CD4-positive, alpha-beta T cell treated with Interleukin-10 for 1 hour (primary cell): ENCODE measurements around the gene RPS18.

Experiments
- DNase-seq: peaks from one replicate; pipeline ENCODE4 v3.0.0-alpha.2; 2020

Gene RPS18

GRCh38 chr6:33292996-33293682, 21.3 kb downstream of the RPS18 start:
- no peak for DNase-seq

DNA sequence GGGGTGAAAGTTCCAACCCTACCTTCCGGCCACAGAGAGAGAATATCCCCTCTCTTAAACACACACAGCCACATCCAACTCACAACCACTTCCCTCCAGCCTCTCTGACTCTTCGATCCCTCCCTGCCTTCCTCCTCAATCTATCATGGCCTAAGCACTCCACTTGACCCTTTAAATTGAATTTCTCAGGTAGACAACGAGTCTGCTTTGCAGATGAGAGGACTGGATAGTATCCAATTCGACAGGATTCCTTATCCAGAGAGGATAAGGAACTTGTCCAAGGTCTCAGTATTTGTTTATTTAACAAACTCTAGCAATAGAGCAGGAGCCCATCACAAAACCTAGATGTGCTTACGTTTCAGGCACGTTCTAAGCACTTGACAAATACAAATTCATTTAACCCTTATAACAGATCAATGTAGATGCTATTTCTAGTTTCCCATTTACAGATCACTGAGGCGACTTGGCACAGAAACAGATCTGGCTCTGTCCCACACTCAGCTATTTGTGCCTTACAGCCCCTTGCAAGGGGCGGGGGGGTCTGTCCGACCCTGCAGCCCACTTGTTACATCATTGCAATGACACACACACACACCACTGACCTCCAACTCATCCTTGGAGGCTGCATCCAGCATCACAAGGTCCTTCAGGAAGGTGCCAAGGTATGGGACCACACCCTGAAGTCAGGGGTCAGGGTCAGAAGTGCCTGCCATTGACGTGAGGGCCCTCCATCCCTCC, 22.4 kb downstream of the RPS18 start:
- DNase-seq: no peak

DNA sequence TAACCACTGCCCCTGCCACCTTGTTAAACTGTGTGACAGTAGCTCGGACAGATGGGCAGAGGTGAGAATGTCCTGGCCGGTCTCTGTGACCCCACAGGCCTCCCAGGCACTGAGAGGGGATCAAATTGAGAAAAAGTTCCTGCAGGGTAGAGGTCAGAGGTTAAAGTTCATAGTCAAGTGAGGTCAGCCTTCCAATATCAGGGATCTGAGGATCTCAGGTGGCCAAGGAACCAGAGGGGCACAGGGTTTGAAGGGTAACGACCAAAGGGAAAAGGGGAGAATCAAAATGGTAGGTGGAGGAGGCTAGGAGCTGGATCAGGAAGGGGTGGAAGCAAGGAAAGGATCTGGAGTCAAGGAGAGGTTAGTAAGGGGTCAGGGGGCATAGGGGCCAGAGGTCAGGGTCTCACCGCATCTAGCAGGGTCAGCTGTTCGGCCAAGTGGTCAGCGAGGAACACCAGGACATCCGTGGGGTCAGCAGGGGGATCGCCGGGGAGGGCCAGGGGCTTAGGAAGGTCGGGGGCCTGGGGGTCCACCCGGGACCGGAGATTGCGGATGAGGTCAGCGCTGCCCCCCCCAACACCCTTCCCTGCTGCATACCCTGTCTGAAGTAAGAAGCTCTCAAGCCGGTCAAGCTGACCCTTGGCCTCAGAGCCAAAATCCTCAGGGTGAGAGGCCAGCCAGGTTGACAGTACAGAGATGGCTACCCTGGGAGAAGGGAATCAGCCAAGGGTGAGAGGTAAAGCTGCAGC, 23.9 kb downstream of the RPS18 start:
- DNase-seq: no peak

DNA sequence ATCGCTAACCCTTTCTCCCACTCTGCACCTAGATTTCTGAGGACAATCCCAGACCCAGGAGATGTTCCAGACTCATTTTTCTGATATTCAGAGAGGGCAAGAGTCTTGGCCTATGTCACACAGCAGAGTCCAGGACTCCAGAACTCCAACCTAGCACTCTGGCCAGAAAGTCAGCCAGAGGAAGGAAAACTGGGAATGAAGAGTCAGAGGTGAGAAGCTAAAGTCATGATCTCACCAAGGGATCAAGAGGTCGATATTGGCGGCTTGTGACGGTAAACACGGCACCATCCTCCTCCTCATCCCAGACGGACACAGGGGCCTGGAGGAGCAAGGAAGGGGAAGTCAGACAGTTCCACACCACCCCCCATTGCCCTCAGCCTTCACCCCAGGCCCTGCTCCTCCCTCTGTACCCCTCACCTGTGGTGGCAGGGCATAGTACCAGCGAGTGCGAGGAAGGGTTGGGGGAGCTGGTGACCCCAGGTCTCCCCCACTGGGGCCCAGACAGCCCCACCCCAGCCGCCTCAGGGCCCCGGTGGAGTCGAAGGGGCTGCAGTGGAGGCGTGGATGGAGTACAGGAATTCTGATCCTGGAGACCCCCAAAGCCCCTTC, 25.0 kb downstream of the RPS18 start:
- DNase-seq: no peak

DNA sequence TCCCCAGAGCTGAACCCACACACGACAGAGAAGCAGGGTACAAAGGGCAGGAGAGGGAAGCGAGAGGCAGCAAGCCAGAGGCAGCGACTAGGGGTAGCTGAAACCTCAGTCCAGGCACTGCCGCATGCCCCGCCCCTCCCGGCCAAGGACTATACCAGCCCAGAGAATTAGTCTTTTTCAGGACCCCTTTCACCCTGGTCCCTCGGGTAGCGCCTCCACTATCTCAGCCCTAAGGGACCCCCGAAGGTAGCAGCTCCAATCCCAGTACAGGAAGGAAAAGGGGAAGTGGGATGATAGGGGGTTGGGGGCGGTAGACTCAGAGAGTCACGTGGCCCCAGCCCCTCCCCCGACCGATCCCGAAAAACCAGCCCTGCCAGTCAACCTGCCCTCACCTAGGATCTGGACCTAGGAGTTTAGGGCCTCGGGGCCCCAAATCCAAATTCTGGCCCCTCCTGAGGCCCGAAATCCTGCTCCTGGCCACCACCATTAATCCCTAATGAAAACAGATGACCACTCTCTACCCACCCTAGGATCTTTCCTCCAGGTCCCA, 25.6 kb downstream of the RPS18 start:
- no peak for DNase-seq

GRCh38 chr6:33297956-33298772, 26.3 kb downstream of the RPS18 start:
- peak; percentile 88 for DNase-seq

- peak; percentile 74 for DNase-seq
Observed at GRCh38 chr6:33298773-33299236, 26.9 kb downstream of the RPS18 start, which contains the start of gene RGL2. RGL2 (minus strand) TSS chr6:33298942; CDS start chr6:33298610, 332 bp downstream.

DNA sequence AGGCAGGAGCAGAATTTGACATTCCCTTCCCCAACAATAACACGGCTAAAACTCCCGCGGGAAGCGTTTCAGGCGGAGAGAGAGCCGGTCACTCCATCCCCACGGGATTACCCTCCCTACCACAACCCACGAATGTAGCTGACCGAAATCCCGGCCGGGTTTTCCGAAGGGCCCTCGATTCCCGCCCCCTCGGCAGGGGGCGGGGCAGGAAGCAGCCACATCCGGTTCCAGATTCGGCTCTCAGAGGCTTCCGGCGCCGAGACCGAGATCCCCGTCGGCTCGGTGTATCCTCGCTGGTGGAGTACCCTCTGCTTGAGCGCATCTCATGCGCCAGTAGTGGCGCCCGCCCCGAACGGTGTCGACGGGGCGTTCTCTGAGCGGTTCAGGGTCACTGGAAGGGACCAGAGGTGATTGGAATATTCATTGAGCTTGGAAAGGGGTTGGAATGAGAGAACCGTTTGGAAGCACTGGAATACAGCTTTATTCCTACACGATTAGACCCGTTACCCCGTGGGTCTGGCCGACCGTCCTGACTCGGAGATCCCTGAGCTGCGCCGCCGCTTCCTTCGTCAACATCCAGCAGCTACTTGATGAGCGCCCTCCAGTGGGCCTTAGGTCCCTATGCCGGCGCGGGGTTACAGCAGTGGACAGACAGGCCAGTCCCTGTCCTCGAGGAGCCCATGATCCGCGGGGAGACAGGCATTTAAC, 27.5 kb downstream of the RPS18 start:
- peak; percentile 95 for DNase-seq

GRCh38 chr6:33301877-33302276, 30.0 kb downstream of the RPS18 start:
- DNase-seq: no peak

DNA sequence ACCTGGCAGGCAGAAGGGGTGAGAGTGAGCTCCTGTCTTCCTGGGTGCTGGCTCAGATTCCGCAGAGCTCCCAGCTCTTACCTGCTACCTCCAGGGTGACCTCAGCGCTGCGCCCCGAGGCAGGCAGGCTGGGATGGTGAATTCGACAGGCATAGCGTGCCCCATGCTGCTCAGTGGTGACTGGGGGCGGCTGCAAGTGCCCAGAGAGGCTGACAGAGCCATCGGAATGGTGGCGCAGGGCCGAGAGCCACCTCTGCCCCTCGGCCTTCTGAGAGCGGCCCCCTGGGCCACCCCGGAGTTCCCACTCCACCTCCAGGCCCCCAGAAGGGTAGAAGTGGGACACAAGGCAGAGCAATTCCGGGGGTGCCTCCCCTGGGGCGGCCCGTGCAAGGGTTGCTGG, 32.3 kb downstream of the RPS18 start:
- no peak for DNase-seq

GRCh38 chr6:33305052-33305451, 33.2 kb downstream of the RPS18 start:
- no peak for DNase-seq

DNA sequence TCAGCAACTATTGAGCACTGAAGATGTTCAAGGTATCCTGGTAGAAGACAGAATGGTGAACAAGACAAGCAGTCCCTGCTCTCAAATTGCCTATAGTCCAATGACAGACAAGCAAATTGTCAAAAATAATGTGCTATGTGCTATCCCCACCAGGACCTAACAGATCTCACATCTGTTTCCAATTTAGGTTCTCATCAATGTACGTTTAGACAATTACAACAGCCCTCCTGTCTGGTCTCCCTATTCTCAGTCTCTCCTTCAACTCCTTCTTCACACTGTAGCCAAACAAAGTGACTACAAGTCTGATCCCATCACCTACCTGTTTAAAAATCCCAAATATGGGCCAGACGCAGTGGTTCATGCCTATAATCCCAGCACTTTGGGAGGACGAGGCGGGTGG, 34.5 kb downstream of the RPS18 start:
- no peak for DNase-seq

GRCh38 chr6:33312361-33313104, 40.7 kb downstream of the RPS18 start:
- peak; percentile 95 for DNase-seq

- peak; percentile 48 for DNase-seq
Observed at GRCh38 chr6:33313105-33313708, 41.3 kb downstream of the RPS18 start.

DNA sequence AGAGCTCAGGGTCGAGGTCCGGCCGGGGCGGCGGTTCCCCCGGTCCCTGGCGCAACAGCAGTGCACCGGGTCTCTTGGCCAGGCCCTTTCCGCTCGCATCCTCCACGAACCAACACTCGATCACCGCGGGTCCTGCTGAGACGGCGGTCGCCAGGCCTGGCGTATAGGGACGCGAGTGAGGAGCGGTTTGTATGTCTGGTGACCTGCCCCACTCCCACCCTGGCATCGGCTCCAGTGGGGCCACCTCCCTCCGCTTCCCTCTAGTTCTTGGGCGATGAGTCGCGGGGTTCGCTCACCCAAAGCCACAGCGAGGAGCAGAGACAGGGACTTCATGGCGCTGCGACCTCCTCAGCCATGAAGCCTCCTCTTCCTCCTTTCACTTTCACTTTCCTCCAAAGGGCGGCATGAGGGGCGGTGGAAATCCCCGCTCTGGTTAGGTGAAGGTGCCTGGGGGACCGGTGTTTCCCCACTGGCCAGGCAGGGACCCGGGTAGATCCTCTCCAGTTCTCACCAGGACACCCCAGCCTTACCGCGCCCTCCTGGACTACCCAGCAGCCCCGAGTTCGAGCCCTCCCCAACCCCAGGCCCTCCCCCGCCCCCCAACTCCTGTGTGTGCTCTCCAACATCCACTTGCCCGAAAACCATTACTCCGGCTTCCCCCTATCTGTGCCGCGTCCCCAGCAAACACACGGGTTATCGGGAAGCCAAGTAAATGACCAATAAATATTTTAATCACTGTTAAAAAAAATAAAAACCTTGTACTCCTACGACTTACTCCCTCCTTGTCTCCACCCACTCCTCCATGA, 42.0 kb downstream of the RPS18 start, which contains the start of gene TAPBP:
Gene TAPBP (minus strand): TSS at position 370 of the 806 bp plus-strand sequence. CDS start 37 bp downstream, at position 333.
- peak; percentile 95 for DNase-seq

DNA sequence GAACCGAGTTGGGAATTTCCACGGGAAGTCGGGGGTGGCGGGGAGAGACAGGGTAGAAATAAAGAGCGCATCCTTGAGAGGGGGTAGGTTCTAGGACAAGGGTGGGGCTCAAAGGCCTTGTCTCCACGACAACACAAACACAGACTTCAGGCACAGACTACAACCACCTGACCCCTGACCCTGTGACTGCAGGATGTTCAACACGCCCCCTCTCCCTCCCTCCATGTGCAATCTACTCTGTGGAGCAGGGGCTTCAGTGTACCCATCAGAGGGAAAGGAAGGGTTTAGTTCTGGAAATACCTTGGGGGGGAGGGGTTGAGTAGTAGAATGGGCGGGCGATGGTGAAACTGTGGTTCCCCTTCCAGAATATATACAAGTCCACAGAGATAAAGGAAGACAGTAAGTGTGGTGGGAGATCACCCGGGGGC, 42.7 kb downstream of the RPS18 start:
- peak; percentile 91 for DNase-seq

DNA sequence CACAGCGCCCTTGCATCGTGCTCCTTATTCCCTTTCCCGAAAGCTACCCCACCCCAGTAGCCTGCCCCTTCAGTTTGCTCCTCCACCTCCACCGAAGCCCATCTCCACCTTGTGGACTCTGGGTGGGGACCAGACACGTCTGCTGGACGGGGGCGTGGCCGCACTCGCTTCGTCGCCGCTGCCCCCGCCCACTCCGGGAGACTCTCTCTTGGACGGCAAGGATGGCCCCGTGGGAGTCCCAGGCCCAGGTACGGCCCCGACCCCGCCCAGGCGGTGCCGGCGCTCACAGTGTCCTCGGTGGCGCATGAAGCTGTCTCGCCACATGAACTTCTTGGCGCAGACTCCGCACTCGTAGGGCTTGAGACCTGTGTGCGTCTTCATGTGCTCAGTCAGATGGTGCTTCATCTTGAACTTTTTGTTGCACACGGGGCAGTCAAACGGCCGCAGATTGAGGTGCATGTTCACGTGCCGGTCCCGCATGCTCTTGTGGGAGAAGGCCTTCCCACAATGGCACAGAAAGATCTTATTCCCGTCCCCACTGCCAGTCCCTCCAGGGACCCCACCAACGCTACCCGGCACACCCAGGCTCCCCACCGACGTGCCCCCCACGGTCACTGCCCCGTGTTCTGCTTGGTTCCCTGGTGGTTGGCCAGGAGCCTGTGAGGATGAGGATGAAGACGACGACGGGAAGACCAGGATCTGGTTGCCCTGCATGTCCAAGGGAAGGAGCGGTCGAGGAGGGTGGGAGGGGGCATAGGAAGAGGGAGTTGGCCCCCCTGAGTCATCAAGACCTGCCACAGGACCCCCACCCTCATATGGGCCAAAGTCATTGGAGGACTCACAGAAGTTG, 43.3 kb downstream of the RPS18 start:
- DNase-seq: peak; percentile 33
